WERI-Rb-1 (cell line): ENCODE results near the gene CD2AP.
"Not testable (repeated sequence)": the region's sequence is repeated elsewhere in the genome, so short reads cannot be mapped to it uniquely, and the experiment has no call there.

Experiments used
- DNase-seq: peaks from one replicate; pipeline ENCODE4 v3.0.0-alpha.2; 2020
- H3K27ac ChIP-seq: fragments of 250-450 bp; sonication (Bioruptor Pico); 2 replicates; pipeline ENCODE4 v1.5.1; 2020; ENCODE audit warnings: mild to moderate bottlenecking, moderate library complexity
- H3K27me3 ChIP-seq: fragments of 250-450 bp; sonication (Bioruptor Pico); 2 replicates; pipeline ENCODE4 v1.5.1; 2021; ENCODE audit warnings: mild to moderate bottlenecking, low read depth, moderate library complexity; ENCODE audit not compliant: insufficient read depth, severe bottlenecking
- H3K36me3 ChIP-seq: fragments of 250-450 bp; sonication (Bioruptor Pico); 2 replicates; pipeline ENCODE4 v1.5.1; 2020; ENCODE audit warnings: mild to moderate bottlenecking, moderate library complexity
- H3K4me3 ChIP-seq: 2 replicates; pipeline ENCODE4 v1.5.1; 2011; ENCODE audit warnings: low read depth, mild to moderate bottlenecking, control low read depth, low read length
- H3K9me3 ChIP-seq: fragments of 250-450 bp; sonication (Bioruptor Pico); 2 replicates; pipeline ENCODE4 v1.5.1; 2021; ENCODE audit warnings: mild to moderate bottlenecking, moderate library complexity; ENCODE audit not compliant: severe bottlenecking
- TF ChIP-seq, protein P1 (sequence below): IDR thresholded peaks from 2 replicates; pipeline ENCODE4 v1.5.1; 2011; ENCODE audit warnings: low read depth, mild to moderate bottlenecking, control low read depth, inconsistent platforms, low read length

Gene CD2AP

GRCh38 chr6:47437592-47437991, 40.0 kb upstream of the CD2AP start:
- H3K9me3 ChIP-seq, result no peaks in the 10 kb centered on the region
- DNase-seq, result no peak

DNA sequence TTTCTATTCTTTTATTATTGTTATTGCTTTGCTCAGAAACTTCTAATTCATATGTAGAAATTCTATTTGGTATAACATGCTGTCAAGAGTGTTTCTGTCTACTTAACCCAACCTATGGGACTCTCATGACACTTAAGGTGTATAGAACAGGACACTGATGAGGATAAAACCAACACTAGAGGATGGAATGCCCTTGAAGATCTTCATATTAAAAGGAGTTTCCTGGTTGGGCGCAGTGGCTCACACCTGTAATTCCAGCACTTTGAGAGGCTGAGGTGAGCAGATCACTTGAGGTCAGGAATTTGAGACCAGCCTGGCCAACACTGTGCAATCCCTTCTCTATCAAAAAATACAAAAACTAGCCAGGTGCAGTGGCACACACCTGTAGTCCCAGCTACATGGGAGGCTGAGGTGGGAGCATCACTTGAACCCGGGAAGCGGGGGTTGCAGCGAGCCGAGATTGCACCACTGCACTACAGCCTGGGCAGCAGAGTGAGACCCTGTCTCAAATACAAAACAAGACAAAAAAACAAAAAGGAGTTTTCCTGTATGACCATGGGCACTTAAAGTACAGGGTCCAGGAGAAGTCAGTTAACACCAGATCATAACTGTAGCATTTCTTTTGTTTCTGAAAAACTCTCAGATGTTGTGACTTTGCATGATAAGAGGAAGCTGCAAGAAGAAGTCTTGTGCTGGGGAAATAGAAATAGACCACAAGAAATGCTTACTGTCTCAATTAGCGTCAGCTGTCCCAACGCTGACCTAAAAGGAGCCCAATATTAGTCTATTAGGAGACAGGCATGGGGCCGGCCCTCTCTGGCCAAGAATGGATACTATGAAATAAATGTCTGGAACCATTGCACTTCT, 38.9 kb upstream of the CD2AP start:
- H3K36me3 ChIP-seq, result no peaks in the 10 kb centered on the region
- TF ChIP-seq, protein P1, sequence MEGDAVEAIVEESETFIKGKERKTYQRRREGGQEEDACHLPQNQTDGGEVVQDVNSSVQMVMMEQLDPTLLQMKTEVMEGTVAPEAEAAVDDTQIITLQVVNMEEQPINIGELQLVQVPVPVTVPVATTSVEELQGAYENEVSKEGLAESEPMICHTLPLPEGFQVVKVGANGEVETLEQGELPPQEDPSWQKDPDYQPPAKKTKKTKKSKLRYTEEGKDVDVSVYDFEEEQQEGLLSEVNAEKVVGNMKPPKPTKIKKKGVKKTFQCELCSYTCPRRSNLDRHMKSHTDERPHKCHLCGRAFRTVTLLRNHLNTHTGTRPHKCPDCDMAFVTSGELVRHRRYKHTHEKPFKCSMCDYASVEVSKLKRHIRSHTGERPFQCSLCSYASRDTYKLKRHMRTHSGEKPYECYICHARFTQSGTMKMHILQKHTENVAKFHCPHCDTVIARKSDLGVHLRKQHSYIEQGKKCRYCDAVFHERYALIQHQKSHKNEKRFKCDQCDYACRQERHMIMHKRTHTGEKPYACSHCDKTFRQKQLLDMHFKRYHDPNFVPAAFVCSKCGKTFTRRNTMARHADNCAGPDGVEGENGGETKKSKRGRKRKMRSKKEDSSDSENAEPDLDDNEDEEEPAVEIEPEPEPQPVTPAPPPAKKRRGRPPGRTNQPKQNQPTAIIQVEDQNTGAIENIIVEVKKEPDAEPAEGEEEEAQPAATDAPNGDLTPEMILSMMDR, result no peak
- no peaks in the 10 kb centered on the region for H3K27me3 ChIP-seq
- DNase-seq, result no peak
- no peak overlapping the region for H3K4me3 ChIP-seq
- no peak overlapping the region for H3K27ac ChIP-seq
- H3K9me3 ChIP-seq, result peaks cover 1% of the 10 kb centered on the region

More at GRCh38 chr6:47437592-47437991, 40.0 kb upstream of the CD2AP start:
- H3K36me3 ChIP-seq, result no peaks in the 10 kb centered on the region
- no peaks in the 10 kb centered on the region for H3K27me3 ChIP-seq
- H3K4me3 ChIP-seq, result no peak overlapping the region
- TF ChIP-seq, protein P1, result no peak
- no peak overlapping the region for H3K27ac ChIP-seq

DNA sequence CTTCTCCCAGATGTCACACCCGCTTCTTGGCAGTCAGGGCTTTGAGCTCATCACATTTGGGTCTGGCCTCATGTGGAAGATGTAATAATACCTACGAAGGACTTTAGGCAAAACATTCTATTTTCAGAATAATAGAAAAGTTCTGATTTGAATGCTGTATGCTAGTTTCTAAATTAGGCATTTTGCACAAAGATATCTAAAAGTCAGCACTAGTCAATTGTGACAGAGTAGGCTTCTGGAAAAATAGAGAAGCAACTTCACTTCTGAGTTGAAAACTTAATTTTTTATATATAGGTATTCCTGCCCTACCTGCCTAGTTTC, 38.3 kb upstream of the CD2AP start:
- DNase-seq, result no peak
- Histone ChIP-seq H3K36me3 (no peaks in the 10 kb centered on the region), H3K9me3 (peaks cover 4% of the 10 kb centered on the region), H3K27me3 (no peaks in the 10 kb centered on the region), H3K27ac (no peak overlapping the region), H3K4me3 (no peak overlapping the region)
- TF ChIP-seq, protein P1, result no peak

- H3K9me3 ChIP-seq, result peaks cover 4% of the 10 kb centered on the region
- H3K36me3 ChIP-seq, result no peaks in the 10 kb centered on the region
- TF ChIP-seq, protein P1, result no peak
- no peak overlapping the region for H3K27ac ChIP-seq
- H3K27me3 ChIP-seq, result no peaks in the 10 kb centered on the region
- DNase-seq, result no peak
- H3K4me3 ChIP-seq, result no peak overlapping the region
Observed at GRCh38 chr6:47440719-47441118, 36.9 kb upstream of the CD2AP start.

GRCh38 chr6:47444964-47445363, 32.6 kb upstream of the CD2AP start:
- H3K9me3 ChIP-seq, DNase-seq, H3K27ac ChIP-seq, H3K36me3 ChIP-seq, H3K4me3 ChIP-seq, H3K27me3 ChIP-seq: not testable (repeated sequence)

- TF ChIP-seq, protein P1, result no peak
- DNase-seq, result no peak
- H3K36me3 ChIP-seq, result no peaks in the 10 kb centered on the region
- H3K4me3 ChIP-seq, result no peak overlapping the region
- H3K9me3 ChIP-seq, result peaks cover 4% of the 10 kb centered on the region
- no peak overlapping the region for H3K27ac ChIP-seq
- no peaks in the 10 kb centered on the region for H3K27me3 ChIP-seq
Observed at GRCh38 chr6:47446669-47447330, 30.8 kb upstream of the CD2AP start.
